Breast epithelium (tissue), 3 donors: ENCODE data around the gene ARHGEF19.

Experiments used
- CTCF ChIP-seq, 3 donors: fragments of 450-650 bp; IDR thresholded peaks; one replicate each; pipeline ENCODE4 v1.5.1; 2016 to 2017; ENCODE audit warnings: antibody characterized with exemption in 3 of 3, mild to moderate bottlenecking in 3 of 3, moderate library complexity in 3 of 3
- POLR2A ChIP-seq: fragments of 450-650 bp; IDR thresholded peaks from one replicate; pipeline ENCODE4 v1.6.1; 2016; ENCODE audit warnings: antibody characterized with exemption, mild to moderate bottlenecking, moderate library complexity

GRCh38 chr1:16186655-16187235 lies 25.7 kb downstream of the ARHGEF19 start:
- TF ChIP-seq CTCF (IDR thresholded peaks at IDR 0.05) (no peak), POLR2A (no peak)
